Suprapubic skin (tissue), 3 donors: Measurements from ENCODE around the gene CASK.

Experiments
- POLR2A ChIP-seq, 2 donors: fragments of 450-650 bp; IDR thresholded peaks; one replicate each; pipeline ENCODE4 v1.6.1; 2017; ENCODE audit warnings: antibody characterized with exemption in 2 of 2, mild to moderate bottlenecking in 2 of 2, moderate library complexity in 2 of 2
- TF ChIP-seq, protein P1 (sequence below), 2 donors: fragments of 200-600 bp in 1 of 2; fragments of 450-650 bp in 1 of 2; sonication (generic) in 1 of 2; IDR thresholded peaks; one replicate each; pipeline ENCODE4 v1.5.1; 2016 to 2019; ENCODE audit warnings: antibody characterized with exemption in 2 of 2, mild to moderate bottlenecking in 1 of 2, moderate library complexity in 1 of 2

- TF ChIP-seq, protein P1, sequence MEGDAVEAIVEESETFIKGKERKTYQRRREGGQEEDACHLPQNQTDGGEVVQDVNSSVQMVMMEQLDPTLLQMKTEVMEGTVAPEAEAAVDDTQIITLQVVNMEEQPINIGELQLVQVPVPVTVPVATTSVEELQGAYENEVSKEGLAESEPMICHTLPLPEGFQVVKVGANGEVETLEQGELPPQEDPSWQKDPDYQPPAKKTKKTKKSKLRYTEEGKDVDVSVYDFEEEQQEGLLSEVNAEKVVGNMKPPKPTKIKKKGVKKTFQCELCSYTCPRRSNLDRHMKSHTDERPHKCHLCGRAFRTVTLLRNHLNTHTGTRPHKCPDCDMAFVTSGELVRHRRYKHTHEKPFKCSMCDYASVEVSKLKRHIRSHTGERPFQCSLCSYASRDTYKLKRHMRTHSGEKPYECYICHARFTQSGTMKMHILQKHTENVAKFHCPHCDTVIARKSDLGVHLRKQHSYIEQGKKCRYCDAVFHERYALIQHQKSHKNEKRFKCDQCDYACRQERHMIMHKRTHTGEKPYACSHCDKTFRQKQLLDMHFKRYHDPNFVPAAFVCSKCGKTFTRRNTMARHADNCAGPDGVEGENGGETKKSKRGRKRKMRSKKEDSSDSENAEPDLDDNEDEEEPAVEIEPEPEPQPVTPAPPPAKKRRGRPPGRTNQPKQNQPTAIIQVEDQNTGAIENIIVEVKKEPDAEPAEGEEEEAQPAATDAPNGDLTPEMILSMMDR (IDR thresholded peaks at IDR 0.05) = no peak
- no peak for TF ChIP-seq POLR2A (IDR thresholded peaks at IDR 0.05)
Measured at GRCh38 chrX:41518127-41518840, 405.1 kb downstream of the CASK start.
